A673 (cell line): Measurements from ENCODE around the gene LARGE1. TPM values are rescaled to one million over a fixed set of nuclear protein-coding genes. Genes with fewer than 3 reads are reported as not detected.

Source experiments
- BruUV-seq: library from RNA; stranded (reverse); fragments of 400-500 nt; replicated peaks from 2 replicates; lab custom pipeline; 2021; lab: Mats Ljungman, UMichigan
- CTCF ChIA-PET: fragments of 300-600 bp; sonication (Branson Sonifier 250); formaldehyde crosslinking; loops from one replicate; lab custom pipeline; 2022; ENCODE audit warnings: antibody characterized with exemption; lab: Charles Lee
- POLR2A ChIA-PET: fragments of 300-600 bp; sonication (Branson Sonifier 250); formaldehyde crosslinking; loops from one replicate; lab custom pipeline; 2022; ENCODE audit warnings: antibody characterized with exemption; ENCODE audit not compliant: low non-redundant PET; lab: Charles Lee
- DNase-seq: peaks from one replicate; pipeline ENCODE4 v3.0.0-alpha.2; 2015; ENCODE audit warnings: low spot score
- H3K27ac ChIP-seq: fragments of 200-600 bp; sonication (generic); 2 replicates; pipeline ENCODE4 v1.5.1; 2016; ENCODE audit warnings: mixed run types, low read depth, mild to moderate bottlenecking, mixed read lengths, antibody characterized with exemption, low read length; ENCODE audit not compliant: poor library complexity, severe bottlenecking
- H3K27me3 ChIP-seq: fragments of 200-600 bp; sonication (generic); replicated peaks from 2 replicates; pipeline ENCODE4 v1.6.1; 2017; ENCODE audit warnings: mixed run types, low read depth, mild to moderate bottlenecking, mixed read lengths, antibody characterized with exemption, low read length; ENCODE audit not compliant: insufficient read depth, poor library complexity
- H3K36me3 ChIP-seq: fragments of 200-600 bp; sonication (generic); 2 replicates; pipeline ENCODE4 v1.6.1; 2016; ENCODE audit warnings: mixed run types, mild to moderate bottlenecking, mixed read lengths, antibody characterized with exemption, low read length; ENCODE audit not compliant: insufficient read depth, poor library complexity, severe bottlenecking
- H3K4me1 ChIP-seq: fragments of 200-600 bp; sonication (generic); 2 replicates; pipeline ENCODE4 v1.6.1; 2017; ENCODE audit warnings: mixed run types, mild to moderate bottlenecking, mixed read lengths, antibody characterized with exemption, low read length; ENCODE audit not compliant: insufficient read depth, poor library complexity, severe bottlenecking
- H3K4me3 ChIP-seq: fragments of 200-600 bp; sonication (generic); 2 replicates; pipeline ENCODE4 v1.5.1; 2016; ENCODE audit warnings: low read depth, mixed run types, mild to moderate bottlenecking, mixed read lengths, low read length; ENCODE audit not compliant: poor library complexity, severe bottlenecking
- H3K9me3 ChIP-seq: fragments of 200-600 bp; sonication (generic); 2 replicates; pipeline ENCODE4 v1.6.1; 2016; ENCODE audit warnings: mixed run types, low read depth, mild to moderate bottlenecking, mixed read lengths, antibody characterized with exemption, low read length; ENCODE audit not compliant: poor library complexity, severe bottlenecking
- EZH2 ChIP-seq: fragments of 200-600 bp; sonication (generic); IDR thresholded peaks from 2 replicates; pipeline ENCODE4 v1.6.1; 2017; ENCODE audit warnings: borderline replicate concordance, low read depth, mild to moderate bottlenecking, mixed read lengths, antibody characterized with exemption, low read length; ENCODE audit not compliant: poor library complexity, severe bottlenecking
- intact Hi-C: fragments of 100-400 bp; cut with micrococcal nuclease; formaldehyde crosslinking; loops from one replicate; pipeline ENCODE4 v1.10.0; 2022; ENCODE audit not compliant: unreplicated experiment
- total RNA-seq: library from RNA; stranded (reverse); gene quantifications from 2 replicates; pipeline ENCODE4 v1.2.3, GENCODE V29; 2021
- TF ChIP-seq, protein P1 (sequence below): fragments of 300-800, 200-600 bp; sonication (generic); conservative IDR thresholded peaks from 2 replicates; pipeline ENCODE4 v1.5.1; 2017; ENCODE audit warnings: low read depth, mild to moderate bottlenecking, antibody characterized with exemption, low read length, moderate library complexity, mixed read lengths

LARGE1 gene
- total RNA-seq, 1 experiment from 2014 or later = not detected

DNA sequence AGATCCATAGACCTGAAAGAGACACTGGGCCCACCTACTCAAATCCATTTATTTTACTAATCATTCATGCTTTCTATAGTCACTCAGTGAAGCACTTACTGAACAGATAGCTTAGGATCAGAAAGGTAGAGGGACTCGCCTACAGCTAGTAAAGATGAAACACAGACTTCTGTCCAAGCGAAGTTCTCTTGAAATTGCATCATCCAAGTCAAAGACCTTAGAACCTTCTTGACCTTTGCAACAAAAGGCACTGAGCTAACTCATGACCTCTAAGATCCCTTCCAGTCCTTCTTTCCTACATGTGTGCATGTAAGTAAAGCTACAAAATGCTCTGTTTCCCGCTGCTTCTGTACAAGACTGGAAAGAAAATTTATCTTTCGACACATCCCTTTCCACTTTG, 377.6 kb downstream of the LARGE1 start:
- POLR2A ChIA-PET = no interaction called here
- CTCF ChIA-PET = no interaction called here
- no peak overlapping the region for H3K27ac ChIP-seq
- no peaks in the 10 kb centered on the region for H3K36me3 ChIP-seq
- no peak for TF ChIP-seq EZH2
- TF ChIP-seq, protein P1, sequence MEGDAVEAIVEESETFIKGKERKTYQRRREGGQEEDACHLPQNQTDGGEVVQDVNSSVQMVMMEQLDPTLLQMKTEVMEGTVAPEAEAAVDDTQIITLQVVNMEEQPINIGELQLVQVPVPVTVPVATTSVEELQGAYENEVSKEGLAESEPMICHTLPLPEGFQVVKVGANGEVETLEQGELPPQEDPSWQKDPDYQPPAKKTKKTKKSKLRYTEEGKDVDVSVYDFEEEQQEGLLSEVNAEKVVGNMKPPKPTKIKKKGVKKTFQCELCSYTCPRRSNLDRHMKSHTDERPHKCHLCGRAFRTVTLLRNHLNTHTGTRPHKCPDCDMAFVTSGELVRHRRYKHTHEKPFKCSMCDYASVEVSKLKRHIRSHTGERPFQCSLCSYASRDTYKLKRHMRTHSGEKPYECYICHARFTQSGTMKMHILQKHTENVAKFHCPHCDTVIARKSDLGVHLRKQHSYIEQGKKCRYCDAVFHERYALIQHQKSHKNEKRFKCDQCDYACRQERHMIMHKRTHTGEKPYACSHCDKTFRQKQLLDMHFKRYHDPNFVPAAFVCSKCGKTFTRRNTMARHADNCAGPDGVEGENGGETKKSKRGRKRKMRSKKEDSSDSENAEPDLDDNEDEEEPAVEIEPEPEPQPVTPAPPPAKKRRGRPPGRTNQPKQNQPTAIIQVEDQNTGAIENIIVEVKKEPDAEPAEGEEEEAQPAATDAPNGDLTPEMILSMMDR = no peak
- no peak overlapping the region for H3K4me3 ChIP-seq
- BruUV-seq = no TSS peak
- intact Hi-C loops = no loop called here
- no peaks in the 10 kb centered on the region for H3K4me1 ChIP-seq
- H3K9me3 ChIP-seq = no peaks in the 10 kb centered on the region
- no peak for DNase-seq
- H3K27me3 ChIP-seq = no peaks in the 10 kb centered on the region

DNA sequence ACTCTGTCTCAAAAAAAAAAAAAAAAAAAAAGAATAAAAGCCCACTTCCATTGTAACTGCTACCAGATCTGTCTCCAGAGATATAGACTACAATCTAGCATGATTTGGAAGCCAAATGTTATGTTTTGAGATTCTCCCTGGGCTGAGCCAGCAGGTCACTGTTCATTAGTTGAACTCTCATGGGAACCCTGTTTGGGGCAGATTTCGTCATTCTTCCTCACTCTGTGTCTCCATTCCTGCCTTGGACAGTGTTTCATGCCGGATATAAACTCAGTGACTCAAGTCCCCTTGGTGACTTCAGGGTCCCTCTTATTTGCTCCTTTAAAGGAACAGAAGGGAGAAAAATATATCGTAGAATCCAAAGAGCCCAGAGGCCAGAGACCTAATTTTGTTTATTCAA, 378.1 kb downstream of the LARGE1 start:
- Histone ChIP-seq H3K9me3 (no peaks in the 10 kb centered on the region), H3K36me3 (no peaks in the 10 kb centered on the region), H3K27me3 (no peaks in the 10 kb centered on the region), H3K4me3 (no peak overlapping the region), H3K27ac (no peak overlapping the region), H3K4me1 (no peaks in the 10 kb centered on the region)
- no TSS peak for BruUV-seq
- intact Hi-C loops = no loop called here
- no peak for TF ChIP-seq EZH2
- TF ChIP-seq, protein P1 = no peak
- CTCF ChIA-PET = no interaction called here
- POLR2A ChIA-PET = no interaction called here
- DNase-seq = no peak

DNA sequence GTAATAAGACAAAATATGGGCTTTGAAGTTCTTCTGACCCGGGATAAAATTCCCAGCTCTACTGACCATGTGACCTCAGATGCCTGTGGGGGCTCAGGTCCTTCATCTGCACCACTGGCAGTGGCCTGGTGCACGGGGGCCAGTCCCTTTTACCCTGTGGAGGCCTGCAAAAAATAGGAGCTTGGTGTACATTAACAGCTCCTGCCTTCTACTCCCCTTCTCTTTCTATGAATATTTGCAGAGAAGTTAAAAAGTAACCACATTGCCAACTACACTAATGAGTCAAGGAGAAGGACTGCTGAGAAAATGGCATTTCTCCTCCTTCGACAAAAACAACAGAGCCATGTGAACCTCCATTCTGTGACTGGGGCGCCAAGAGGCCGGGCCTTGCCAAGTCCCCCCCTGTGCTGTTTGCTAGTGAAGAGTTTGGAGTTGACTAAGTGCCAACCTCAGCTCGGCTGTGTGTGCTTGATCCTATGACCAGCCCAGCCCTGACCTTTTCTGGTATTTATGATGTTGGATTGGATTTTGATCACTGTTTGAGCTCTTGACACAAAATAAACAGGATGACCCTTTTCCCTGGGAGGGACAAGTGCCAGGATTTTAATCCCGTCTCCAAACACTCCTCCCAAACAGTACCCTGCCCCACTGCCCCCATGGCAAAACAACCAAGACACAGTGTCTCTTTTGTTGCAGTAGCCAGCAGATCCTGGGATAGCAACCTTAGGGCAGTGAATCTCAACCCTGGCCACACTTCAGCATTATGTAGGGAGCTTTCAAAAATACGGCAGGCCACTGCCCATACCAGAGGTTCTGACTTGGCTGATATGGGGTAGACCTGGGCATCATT, 380.1 kb downstream of the LARGE1 start:
- no peak overlapping the region for H3K27ac ChIP-seq
- H3K9me3 ChIP-seq = no peaks in the 10 kb centered on the region
- H3K27me3 ChIP-seq = no peaks in the 10 kb centered on the region
- CTCF ChIA-PET = no interaction called here
- no TSS peak for BruUV-seq
- intact Hi-C loops = no loop called here
- H3K36me3 ChIP-seq = no peaks in the 10 kb centered on the region
- POLR2A ChIA-PET = interaction anchor here (0.7 kb wide), 1 partner anchor 36 kb away, joined by 3 read pairs; no protein-coding TSS in a partner anchor
- no peak overlapping the region for H3K4me3 ChIP-seq
- TF ChIP-seq, protein P1 = no peak
- no peak for TF ChIP-seq EZH2
- no peaks in the 10 kb centered on the region for H3K4me1 ChIP-seq
- no peak for DNase-seq
